ENCODE data around the gene TMEM134.
"Not testable (repeated sequence)": the region's sequence is repeated elsewhere in the genome, so short reads cannot be mapped to it uniquely, and the experiment has no call there.

Gene TMEM134

DNA sequence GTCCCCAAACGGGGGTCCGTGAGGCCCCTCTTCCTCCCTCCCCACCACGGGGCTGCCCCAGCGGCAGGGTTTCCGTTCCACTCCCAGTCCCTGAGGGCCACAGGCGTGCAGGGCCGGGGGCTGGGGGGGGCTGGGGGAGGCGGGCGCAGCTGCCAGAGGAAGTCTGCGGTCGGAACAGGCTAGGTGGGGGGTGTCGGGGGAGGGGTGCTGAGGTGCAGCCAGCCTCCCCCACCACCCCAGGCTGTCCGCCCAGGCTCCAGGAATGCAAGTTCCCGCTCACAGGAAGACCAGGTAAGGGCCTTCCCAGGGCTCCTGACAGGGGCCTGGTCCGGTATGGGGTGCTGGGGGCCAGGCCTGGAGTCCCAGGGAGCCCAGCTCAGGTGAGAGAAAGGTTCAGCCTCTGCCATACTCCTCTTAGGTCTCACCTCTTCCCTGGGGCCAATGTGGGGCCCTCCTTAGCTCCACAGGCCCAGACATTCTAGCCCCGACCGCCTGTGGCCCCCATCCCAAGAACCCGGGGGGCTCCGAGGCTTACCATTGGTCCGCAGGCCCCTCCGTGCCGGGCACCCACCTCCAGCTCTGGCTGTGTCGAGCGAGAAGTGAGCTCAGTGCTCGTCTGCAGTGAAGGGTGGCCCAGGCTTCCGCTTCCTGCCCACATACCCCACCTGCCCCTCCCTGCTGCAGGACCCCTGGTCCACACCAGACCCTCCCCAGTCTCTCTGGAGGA is 31.8 kb downstream of the TMEM134 start, which contains the start of gene PTPRCAP:
Gene PTPRCAP, minus strand, starts transcription at position 601 of the 727 bp plus-strand sequence. Its CDS starts 63 bp downstream, at position 538.
- DNase-seq = peak; percentile 79

DNA sequence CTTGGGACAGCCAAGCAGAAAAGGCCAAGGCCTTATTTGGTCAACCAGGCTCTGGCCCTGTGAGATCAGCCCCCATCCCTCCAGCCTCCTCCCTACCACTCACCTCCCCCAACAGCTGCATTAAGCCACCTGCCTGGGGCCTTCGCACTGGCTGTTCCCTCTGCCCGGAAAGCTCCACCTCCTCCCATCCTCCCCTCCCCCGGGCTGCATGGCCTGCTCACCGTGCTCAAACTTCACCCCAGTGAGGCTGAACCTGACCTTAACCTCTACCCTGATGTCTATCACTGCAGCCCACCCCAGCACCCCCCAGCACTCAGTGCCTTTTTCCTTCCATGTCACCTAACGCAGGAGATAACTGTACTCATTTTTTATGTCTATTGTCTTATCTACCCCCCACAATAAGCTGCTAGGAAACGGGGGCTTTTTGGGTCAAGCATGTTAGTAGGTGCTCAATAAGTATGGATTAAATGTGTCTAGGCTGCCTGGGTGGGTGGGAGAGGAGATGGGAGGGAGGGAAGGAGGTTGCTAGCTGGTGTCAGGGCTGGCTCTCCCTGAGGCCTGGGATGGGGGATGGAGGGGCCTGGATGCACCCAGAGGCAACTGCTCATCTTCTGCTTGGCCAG is 32.5 kb downstream of the TMEM134 start:
- peak; percentile 67 for DNase-seq

DNA sequence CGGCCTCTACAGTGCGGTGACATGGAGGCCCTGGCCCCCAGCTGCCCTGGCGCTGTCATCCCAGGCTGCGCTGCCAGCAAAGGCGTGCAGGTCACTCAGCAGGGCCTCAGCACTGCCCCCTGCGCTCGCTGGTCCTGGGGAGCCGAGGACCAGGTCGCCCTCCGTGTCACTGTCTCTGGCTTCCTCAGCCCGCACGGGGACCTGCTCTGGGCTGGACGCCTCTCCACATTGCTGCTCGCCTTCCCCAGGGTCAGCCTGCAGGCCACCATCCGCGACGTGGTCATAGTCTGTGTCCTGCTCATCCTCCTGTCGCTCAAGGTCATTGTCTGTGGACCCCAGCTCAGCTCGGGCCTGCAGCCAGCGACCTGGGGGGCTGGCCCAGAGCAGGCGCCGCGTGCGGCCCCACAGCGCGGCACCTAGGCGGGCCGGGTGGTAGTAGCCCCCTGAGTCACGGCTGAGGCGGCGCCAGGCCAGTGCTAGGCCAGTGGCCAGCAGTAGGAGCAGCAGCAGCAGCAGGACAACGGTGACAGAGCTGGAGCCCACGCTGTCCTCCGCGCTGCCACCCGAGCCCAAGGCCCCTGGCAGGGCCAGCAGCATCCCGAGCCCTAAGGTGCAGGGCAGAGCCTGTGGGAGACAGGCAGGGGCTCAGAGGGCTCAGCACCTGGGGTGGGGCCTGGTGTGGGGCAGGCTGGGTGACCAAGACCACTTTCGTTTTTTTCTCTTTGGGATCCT is 33.2 kb downstream of the TMEM134 start:
- no peak for DNase-seq

DNA sequence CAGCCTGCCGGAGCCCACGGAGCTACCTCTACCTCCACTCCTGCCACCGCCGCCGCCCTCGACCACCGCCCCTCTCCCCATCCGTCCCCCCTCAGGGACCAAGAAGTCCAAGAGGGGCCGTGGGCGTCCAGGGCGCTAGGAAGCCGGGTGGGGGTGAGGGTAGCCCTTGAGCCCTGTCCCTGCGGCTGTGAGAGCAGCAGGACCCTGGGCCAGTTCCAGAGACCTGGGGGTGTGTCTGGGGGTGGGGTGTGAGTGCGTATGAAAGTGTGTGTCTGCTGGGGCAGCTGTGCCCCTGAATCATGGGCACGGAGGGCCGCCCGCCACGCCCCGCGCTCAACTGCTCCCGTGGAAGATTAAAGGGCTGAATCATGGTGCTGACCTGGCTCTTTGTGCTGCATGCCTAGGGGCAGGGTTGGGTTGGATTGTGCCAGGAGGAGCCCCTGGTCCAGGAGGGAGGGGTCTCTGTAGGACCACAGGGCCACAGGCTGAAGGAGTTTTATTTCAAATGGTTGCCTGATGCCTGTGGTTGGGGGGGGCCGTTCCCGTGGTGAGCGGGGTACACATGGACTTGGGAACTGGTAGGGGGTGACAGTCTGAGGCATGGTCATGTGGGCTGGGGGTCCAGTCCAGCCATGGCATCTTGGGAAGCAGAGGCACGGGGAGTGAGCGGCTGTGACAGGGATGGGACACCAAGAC is 33.9 kb downstream of the TMEM134 start:
- DNase-seq = peak; percentile 19

DNA sequence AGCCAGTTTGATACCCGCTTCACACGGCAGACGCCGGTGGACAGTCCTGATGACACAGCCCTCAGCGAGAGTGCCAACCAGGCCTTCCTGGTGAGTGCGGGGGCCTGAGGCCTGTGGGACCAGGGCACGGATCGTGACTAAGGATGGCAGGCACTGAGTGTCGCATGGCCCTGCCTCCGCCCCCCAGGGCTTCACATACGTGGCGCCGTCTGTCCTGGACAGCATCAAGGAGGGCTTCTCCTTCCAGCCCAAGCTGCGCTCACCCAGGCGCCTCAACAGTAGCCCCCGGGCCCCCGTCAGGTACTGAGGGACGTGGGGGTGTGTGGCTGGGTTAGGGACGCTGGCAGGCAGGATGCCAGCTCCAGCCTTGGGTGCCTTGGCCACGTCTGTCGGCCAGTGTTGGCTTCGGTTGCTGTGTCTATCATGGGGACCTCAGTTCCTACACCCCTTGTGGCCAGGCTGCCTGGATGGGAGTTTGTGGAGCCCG is 34.6 kb downstream of the TMEM134 start:
- DNase-seq = peak; percentile 26

DNA sequence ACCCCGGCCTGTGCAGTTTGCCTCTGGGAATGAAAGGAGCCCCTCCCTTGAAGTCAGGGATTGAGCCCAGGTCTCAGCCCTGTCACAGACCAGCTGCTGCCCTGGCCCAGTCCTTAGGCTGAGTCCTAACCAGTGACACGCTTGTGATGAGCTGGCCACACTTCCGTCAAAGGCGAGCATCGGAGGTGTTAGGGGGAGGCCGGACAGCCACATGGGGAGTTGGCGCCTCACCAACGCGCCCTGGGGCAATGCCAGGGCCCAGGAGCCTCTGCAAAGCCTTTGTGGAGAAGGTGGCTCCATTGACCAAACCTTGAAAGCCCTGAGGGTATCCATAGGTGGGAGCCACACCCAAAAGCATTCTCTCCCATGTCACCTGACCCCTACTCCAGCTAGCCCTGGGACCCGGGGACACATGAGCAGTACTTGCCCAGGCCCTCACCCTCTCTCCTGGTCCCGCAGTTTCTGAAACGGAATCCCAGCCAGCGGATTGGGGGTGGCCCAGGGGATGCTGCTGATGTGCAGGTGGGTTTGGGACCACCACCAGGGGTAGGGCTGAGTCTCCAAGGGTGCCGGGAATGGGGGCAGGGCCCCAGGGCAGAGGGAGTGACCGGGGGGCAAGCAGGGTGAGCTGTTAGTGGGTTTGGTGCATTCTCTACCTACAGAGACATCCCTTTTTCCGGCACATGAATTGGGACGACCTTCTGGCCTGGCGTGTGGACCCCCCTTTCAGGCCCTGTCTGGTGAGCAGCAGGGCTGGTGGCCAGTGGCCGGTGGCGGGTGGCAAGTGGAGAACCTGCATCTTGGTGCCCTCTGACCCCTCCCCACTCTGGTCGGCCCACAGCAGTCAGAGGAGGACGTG is 35.3 kb downstream of the TMEM134 start:
- peak; percentile 39 for DNase-seq

DNA sequence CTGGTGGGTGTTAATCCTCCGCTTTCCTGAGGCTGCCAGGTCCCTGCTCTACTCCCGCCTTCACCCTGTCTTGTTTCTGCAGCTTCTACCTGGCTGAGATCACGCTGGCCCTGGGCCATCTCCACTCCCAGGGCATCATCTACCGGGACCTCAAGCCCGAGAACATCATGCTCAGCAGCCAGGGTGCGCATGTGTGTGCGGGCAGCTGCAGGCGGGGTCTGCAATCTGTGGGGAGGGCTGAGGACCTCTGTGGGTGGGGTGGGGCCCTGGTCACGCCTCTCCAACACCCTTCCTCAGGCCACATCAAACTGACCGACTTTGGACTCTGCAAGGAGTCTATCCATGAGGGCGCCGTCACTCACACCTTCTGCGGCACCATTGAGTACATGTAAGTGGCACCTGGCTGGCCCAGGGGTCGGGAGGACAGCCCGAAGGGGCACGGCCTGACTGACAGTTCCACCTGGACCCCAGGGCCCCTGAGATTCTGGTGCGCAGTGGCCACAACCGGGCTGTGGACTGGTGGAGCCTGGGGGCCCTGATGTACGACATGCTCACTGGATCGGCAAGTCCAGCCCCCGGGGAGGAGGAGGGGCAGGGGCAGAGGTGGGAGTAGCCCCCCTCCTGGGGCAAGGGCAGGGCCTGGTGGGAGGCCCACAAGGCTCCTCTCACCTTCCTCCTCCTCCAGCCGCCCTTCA is 36.2 kb downstream of the TMEM134 start:
- DNase-seq = no peak

DNA sequence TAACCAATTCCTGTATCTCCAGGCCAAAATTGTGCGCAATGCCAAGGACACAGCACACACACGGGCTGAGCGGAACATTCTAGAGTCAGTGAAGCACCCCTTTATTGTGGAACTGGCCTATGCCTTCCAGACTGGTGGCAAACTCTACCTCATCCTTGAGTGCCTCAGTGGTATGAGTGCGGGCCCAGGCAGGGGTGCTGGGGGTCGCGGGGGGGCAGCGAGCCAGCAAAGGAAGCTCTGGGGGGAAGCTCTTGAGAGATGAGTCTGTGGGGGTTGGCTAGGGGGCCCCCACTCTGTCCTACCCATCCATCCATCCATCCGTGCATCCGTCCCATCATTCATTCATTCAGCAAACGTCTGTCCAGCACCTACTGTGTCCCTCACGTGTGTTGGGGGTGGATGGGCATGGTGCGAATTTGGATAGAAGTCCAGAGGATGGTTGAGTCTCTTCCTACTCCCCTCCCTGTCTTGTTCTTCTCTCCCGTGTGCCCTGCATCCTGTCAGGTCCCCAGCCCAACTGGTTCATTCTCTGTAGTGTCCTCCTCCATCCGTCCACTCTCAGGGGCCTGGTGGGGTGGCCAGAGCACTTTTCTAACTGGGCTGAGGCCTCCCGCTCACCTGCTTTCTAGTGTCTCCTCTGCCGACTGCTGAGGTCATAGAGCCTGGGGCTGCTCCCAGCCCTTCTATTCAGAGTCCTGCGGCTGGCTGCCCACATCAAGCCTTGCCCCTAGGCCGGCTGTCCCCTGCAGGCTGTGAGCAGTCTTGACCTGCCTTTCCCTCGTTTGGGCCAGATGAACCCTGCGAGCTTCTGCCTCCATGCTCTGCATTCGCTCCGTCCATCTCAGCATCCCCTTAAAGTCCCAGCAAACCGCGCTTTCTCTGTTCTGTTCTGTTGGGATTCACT is 37.5 kb downstream of the TMEM134 start:
- DNase-seq = no peak

DNA sequence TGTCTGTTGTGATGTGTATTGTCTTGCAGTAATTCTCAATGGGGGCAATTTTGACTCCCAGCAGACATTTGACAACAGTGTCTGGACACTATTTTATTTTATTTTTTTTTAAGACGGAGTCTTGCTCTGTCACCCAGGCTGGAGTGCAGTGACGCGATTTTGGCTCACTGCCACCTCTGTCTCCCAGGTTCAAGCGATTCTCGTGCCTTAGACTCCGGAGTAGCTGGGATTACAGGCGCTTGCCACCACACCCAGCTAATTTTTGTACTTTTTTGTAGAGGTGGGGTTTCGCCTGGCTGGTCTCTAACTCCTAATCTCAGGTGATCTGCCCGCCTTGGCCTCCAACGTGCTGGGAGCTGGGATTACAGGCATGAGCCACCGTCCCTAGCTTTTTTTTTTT is 39.3 kb downstream of the TMEM134 start:
- DNase-seq = no peak

DNA sequence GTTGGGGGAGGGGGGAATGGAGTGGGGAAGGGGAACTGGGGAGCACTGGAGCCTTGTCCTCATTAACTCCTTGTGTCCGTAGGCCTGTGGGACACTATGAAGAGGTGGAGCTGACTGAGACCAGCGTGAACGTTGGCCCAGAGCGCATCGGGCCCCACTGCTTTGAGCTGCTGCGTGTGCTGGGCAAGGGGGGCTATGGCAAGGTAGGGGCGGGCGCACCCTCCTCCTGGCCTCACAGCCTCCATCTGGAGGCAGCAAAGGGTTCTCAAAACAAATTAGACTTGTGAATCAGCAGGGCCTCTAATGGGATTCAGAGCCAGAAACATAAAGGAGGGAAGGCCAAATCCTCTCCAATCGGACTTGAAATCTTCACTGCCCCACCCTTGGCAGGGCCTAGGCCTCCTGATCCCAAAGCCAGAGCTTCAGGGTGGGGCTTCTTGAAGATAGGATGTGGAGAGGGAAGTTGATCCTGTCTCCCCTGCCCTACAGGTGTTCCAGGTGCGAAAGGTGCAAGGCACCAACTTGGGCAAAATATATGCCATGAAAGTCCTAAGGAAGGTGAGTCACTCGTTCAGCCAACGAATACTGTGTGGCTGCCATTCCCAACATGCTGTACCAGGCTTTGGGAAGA is 39.9 kb downstream of the TMEM134 start:
- no peak for DNase-seq

DNA sequence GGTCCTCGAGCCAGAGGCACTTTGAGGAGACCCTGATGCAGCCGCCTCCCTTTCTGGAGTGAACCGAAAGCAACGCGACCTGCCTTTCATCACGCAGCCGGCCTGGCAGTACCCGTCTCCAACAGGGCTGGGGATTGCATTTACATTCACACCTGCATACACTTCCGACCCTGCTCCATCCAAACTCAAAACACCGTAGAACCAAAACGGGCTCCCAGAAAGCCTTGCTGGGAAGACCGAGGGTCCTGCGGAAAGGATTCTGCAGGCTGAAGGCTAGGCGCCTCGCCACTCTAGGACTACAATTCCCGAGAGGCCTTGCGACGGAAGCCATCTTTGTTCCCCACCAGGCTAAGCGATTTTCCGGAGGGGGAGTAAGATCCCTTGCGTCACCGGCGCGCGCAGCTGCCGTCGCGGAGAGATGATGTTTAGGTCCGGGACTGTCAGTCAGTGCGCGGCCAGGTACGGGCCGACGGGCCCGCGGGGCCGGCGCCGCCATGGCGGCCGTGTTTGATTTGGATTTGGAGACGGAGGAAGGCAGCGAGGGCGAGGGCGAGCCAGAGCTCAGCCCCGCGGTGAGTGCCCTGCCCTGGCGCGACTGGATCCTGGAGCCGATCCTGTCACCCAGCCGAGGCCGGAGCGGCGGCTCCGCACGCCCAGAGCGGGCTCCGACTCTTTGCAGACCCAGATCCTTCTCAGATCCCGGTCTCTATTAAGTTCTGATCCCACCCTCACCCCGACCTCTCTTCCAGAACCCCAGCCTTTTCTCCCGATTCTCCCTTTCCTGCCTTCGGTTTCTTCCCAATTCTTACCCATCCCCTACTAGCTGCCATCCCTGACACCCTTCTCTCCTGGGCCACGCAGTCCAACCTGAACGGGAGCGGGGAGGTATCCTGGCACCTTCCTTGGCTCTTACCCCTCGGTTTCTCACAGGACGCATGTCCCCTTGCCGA is 40.7 kb downstream of the TMEM134 start, which contains the start of gene RPS6KB2:
Gene RPS6KB2, plus strand, starts transcription at position 443 of the 950 bp plus-strand sequence. Its CDS starts 52 bp downstream, at position 495.
- DNase-seq = peak; percentile 99

DNA sequence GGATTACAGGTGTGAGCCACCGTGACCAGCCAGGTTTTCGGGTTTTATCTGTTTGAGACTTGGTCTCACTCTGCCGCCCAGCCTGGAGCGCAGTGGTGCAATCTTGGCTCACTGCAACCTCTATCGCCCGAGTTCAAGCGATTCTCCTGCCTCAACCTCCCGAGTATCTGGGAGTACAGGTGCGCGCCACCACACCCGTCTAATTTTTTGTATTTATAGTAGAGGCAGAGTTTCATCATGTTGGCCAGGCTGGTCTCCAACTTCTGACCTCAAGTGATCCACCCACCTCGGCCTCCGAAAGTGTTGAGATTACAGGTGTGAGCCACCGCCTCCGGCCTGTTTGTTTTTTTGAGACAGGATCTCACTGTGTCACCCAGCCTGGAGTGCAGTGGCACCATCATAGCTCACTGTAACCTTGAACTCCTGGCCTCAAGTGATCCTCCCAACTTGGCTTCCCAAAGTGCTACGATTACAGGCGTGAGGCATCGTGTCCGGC is 41.6 kb downstream of the TMEM134 start:
- DNase-seq = not testable (repeated sequence)

DNA sequence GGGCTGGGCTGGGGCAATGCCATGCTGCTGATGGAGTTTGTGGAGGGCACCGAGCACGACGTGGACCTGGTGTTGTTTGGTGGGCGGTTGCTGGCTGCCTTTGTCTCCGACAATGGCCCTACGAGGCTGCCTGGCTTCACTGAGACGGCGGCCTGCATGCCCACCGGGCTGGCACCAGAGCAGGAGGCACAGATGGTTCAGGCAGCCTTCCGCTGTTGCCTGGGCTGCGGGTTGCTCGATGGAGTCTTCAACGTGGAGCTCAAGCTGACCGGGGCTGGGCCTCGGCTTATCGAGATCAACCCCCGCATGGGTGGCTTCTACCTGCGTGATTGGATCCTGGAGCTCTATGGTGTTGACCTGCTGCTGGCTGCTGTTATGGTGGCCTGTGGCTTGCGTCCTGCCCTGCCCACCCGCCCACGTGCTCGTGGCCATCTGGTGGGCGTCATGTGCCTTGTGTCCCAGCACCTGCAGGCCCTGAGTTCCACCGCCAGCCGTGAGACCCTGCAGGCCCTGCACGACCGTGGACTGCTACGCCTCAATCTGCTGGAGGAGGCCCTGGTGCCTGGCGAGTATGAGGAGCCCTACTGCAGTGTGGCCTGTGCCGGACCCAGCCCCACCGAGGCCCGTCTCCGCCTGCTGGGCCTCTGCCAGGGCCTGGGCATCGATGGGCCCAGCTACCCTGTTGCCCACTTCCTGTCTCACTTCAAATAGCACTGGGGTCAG is 45.0 kb downstream of the TMEM134 start:
- no peak for DNase-seq

DNA sequence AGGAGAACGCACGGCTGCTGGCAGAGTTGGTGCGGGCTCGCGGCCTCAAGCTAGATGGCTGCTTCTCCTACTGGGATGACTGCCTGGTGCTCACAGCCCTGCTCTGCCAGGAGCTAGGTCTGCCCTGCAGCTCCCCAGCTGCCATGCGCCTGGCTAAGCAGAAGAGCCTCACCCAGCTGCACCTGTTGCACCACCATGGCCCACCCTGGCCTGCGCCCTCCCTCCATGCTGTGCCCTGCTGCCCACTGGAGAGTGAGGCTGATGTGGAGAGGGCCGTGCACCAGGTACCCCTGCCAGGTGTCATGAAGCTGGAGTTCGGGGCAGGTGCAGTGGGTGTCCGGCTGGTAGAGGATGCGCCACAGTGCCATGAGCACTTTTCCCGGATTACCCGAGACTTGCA is 45.6 kb downstream of the TMEM134 start:
- no peak for DNase-seq

DNA sequence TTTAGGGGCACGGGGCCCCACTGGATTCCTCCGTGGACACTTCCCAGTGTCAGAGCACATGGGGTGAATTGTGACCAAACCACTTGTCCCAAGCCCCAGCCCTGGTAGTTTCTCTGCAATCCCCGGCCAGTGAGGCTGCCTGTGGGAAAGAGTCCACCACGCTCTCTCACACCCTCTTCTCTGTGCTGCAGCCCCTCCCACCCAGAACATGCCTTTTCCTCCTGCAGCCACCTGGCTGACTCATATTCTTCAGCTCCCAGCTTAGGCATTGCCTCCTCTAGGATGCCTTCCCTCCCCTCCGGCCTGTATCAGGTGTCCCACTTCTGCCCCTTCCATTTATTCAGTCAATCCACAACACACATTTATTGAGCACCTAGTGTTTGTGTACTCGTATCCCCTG is 46.2 kb downstream of the TMEM134 start:
- no peak for DNase-seq

DNA sequence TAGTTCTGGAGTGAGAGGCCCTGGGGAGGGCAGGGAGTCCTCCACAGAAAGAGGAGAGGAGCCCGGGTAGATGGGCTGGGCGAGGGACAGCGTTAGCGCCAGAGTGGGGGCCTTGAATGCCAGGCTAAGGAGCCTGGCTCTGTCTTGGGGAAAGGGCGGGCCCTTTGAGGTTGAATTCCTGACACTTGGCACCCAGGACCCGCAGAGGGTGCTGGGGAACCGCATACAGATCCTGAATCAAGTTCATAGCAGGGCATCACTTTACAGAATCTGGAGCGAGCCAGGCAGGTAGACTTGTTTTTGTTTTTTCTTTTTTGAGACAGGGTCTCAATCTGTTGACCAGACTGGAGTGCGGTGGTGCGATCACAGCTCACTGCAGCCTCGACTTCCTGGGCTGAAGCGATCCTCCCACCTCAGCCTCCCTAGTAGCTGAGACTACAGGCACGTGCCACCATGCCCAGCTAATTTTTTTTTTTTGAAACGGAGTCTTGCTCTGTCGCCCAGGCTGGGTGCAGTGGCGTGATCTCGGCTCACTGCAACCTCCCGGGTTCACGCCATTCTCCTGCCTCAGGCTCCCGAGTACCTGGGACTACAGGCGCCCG is 47.5 kb downstream of the TMEM134 start:
- DNase-seq = no peak
